Stimulated activated CD4-positive, alpha-beta T cell treated with anti-CD3 and anti-CD28 coated beads, Interleukin-1b, Interleukin-23, amount 100 ng/mL, for 1 hour (primary cell): ENCODE data around the gene FAH.
"Not testable (repeated sequence)": the region's sequence is repeated elsewhere in the genome, so short reads cannot be mapped to it uniquely, and the experiment has no call there.

ENCODE experiments used
- DNase-seq, 2 donors: peaks; one replicate each; pipeline ENCODE4 v3.0.0-alpha.2; 2020; ENCODE audit warnings: low read depth in 2 of 2

FAH gene

DNA sequence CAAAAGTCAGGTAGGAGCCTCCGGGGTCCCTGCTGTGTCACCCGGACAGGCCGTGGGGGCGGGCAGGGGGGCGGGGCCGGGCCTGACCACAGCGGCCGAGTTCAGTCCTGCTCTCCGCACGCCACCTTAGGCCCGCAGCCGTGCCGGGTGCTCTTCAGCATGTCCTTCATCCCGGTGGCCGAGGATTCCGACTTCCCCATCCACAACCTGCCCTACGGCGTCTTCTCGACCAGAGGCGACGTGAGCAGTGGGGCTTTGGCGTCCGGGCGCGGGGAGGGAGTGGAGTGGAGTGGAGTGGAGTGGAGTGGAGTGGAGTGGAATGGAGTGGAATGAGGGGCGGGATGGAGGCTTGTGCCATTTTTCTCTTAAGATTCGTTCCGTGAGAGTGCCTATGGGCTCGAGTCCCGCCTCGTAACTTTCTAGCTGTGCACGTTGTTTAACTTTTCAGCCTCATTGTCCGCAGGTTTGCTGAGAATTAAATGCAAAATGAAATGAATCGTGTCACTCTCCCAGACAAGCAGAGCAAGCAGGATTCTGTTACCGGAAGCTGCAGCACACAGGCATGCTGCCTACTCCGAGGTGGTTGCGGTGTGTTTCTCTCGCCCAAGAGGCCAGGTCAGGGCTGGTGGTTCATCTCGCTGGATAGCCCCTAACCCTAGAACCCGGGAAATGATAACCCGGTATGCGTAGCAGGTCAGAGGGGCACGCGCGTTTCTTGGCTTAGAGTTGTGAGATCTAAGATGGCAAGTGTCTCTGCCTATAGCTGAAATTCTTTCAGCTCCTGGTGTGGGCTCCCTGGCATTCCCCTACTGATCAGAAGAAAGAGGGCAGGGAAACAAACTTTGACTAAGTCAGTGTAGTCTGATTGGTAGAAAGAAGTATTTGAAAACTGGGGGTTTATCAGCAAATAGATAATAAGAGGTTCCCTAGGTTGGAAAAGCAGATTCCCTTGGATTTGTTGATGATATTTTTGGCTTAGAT, at the start of gene FAH:
Gene FAH (plus strand): TSS at position 104 of the 981 bp plus-strand sequence. CDS start 56 bp downstream, at position 160.
- DNase-seq: no peak

DNA sequence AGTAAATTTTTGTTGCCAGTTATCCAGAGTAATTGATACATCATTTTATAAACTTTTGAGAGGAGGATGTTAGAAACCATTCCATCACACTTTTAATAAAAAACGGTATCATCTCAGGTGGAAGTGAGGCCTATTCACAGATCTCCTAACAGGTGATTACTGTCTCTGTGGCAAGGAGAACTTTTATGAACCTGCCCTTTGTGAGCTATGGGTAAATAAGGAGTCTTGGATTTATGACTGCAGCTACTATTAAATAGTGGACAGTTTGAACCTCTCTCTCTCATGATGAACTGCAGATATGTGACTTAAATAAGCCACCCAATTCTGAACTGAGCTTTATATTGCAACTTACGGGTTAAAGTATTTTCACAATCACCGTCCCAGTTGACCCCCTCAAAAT, 47.6 kb upstream of the FAH start:
- no peak for DNase-seq

- no peak for DNase-seq
Measured at GRCh38 chr15:80105595-80105994, 47.2 kb upstream of the FAH start.

GRCh38 chr15:80106051-80106450, 46.7 kb upstream of the FAH start:
- no peak for DNase-seq

GRCh38 chr15:80107204-80107603, 45.6 kb upstream of the FAH start:
- DNase-seq: no peak

DNA sequence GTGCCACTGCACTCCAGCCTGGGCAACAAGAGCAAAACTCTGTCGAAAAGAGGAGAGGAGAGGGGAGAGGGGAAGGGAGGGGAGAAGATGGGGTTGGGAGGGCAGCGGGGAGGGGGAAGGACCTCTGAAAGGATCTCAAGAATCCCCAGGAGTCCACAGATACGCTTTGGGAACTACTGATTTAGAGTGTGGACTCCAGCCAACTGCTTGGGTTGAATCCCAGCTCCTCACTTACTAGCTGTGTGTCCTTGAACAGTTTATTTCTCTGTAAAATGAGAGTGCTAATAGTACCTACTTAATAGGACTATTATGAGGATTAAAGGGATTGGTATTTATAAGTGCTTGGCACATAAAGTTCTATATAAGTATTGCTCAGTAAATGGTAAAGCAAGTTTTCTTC, 45.0 kb upstream of the FAH start:
- DNase-seq: no peak

- no peak for DNase-seq
Measured at GRCh38 chr15:80109388-80109787, 43.4 kb upstream of the FAH start.

GRCh38 chr15:80110920-80111319, 41.9 kb upstream of the FAH start:
- no peak for DNase-seq

- DNase-seq: no peak
Measured at GRCh38 chr15:80114114-80114513, 38.7 kb upstream of the FAH start.

- no peak for DNase-seq
Measured at GRCh38 chr15:80115021-80115420, 37.8 kb upstream of the FAH start.

- no peak for DNase-seq
Measured at GRCh38 chr15:80118956-80119355, 33.8 kb upstream of the FAH start.

GRCh38 chr15:80120636-80121035, 32.2 kb upstream of the FAH start:
- DNase-seq: no peak

DNA sequence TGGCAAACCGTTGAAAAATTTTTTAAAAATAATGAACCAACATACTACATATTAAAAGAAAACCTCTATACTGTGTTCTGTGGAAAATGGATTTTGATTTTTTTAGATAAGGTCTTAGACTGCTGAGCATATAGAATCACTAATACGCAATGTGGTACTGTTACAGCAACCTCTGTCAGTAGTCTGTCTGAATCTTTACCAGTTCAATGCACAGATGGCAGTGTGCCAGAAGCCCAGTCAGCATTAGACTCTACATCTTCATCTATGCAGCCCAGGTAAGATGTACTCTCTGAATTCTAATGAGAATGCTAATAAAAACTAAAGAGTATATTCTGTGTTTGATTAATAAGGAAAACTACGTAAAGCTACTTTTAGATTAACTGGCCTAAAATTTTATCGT, 31.3 kb upstream of the FAH start:
- no peak for DNase-seq

- no peak for DNase-seq
Measured at GRCh38 chr15:80123034-80123433, 29.8 kb upstream of the FAH start.

DNA sequence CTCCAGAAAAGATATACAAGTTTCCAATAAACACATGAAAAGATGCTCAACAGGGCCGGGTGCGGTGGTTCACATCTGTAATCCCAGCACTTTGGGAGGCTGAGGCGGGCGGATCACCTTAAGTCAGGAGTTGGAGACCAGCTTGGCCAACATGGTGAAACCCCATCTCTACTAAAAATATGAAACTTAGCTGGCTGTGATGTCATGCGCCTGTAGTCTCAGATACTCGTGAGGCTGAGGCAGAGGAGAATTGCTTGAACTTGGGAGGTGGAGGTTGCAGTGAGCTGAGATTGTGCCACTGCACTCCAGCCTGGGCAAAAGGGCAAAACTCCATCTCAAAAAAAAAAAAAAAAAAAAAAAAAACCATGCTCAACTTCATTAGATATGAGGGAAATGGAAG, 25.5 kb upstream of the FAH start:
- DNase-seq: not testable (repeated sequence)

- no peak for DNase-seq
Measured at GRCh38 chr15:80127911-80128310, 24.9 kb upstream of the FAH start.

GRCh38 chr15:80132382-80132781, 20.4 kb upstream of the FAH start:
- DNase-seq: no peak

DNA sequence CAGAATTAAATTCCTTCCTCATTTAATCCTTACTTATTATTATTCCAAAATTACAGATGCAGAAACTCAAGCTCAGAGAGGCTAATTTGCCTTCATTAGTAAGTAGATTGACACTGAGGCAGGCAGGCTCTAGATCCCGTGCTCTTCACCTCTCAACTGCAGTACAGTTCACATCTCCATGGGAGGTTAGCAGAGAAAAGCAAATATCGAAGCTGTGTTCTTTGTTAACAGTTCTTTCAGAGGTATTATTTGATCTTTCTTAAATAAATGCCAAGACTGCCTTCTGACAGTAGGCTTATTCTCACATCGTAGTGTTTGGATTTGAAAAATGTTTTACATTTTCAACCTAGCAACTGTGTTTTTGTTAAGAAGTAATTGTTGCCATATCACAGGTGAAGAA, 15.9 kb upstream of the FAH start:
- DNase-seq: no peak

GRCh38 chr15:80138961-80139360, 13.8 kb upstream of the FAH start:
- DNase-seq: no peak

DNA sequence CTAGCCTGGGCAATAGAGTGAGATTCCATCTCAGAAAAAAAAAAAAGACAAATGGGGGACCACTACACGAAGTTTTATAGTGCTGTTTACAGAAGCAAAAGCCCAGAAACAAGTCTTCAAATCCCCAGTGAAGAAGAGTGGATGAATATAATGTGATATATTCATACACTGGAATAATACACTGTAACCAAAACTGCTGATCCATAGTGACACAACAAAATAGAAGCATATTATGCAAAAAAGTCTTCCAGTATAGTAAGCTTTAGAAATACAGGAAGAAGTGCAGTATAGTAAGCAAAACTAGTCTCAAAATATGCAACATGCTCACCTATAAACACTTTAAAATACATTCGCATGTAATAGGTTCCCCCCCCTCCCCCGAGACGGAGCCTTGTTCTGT, 11.9 kb upstream of the FAH start:
- no peak for DNase-seq

DNA sequence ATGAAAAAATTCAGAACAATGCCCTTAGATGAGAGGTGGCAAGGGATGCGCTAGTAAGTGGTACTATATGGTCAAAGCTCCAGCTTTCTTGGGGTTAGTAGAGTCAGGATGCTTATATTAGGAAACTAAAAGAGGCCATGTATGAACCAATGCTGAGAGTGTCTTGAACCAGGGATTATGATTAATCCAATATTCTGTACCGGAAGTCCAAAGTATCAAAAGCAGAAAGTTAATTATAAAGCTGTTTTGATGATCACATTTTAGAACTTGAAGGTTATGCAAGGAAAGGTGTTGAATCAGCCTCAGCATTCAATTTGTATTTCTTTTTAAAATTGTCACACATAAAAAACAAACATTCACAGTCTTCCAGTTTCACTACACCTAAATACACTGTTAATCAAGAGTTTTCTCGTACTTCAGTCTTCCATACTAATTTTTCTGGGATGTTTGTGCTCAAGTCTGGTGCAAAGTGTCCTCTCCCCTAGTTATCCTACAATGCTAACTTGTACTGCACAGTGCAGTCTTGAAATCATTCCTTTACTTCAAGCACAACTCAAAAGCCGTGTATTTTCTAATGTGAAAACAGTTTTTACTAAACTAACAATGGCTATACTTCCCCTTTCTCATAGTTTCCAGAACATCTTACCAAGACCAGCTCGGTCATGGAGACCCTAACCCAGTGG, 10.7 kb upstream of the FAH start:
- no peak for DNase-seq

GRCh38 chr15:80142646-80143045, 10.2 kb upstream of the FAH start:
- DNase-seq: no peak

DNA sequence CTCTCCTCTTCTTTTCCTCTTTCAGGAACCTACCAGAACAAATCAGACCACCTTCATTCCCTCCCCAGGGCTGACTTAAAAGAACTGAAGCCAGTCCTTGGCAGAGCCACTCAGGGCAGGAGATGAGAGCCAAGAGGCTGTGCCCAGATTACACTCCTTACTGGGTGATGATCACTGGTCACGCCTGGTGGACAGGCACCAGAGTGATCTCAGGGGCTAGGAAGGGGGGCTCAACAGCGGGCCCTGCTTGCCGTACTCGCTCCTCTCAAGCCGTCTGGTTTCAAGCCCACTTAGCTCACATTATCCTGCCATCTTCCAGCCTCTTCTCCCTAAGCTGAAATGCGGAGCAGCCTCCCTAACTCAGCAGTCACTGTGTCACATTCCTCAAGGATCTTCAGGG, 1.7 kb upstream of the FAH start:
- DNase-seq: no peak
